ENCODE results near the gene ARSI.

The ARSI gene

DNA sequence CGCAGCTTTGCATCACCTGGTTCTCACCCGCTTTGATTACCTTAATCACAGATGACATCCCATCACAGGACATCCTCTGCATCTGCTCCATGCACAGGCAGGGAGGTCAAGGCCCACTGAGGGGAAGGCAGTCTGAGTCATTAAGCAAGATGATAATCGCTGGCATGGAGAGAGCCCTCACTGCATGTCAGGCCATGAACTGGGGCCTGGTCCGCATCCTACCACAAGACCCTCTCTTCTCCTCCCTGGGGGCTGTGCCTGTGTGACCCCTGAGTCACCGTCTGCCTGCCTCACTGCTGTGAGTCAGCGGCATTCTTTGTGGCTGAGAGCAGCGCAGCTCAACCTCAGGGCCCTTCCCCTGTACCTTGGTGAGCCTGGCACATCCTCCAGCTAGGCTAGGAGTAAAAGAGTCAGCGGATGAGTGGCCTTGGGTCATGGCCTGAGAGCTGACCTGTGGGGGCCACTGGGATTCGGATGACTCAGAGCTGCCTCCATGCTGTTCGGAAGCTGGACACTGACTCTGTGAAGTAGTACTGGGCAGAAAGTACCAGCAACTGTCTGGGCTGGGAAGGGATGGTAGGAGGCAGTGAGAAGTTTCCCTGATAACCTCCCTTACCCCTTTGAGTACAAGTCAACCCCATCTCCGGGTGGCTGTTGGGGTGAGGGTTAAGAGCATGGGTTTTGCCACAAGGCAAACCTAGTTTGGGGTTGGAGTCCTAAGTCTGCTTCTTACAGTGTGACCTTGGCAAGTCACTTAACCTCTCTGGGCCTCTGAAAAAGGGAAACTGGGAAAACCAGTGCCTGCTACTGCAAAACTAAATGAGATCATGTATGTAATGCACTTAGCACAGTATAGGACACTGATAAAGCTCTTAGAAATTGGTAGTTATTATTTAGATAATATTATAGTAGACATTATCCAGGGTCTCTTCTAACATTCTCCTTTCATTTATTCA lies 14.6 kb upstream of the ARSI start:
- Histone ChIP-seq H3K4me1 (ENCODE audit: control insufficient read depth, insufficient read depth, low read length, poor library complexity, severe bottlenecking) (peaks cover 48% of the 10 kb centered on the region), H3K4me3 (ENCODE audit: extremely low read depth, insufficient read depth, low read length, poor library complexity, severe bottlenecking) (no peak overlapping the region), H3K9me3 (ENCODE audit: control insufficient read depth, low read length) (no peaks in the 10 kb centered on the region), H3K36me3 (ENCODE audit: control insufficient read depth, insufficient read depth, low read length) (no peaks in the 10 kb centered on the region), H3K27ac (ENCODE audit: low read depth, low read length, severe bottlenecking) (peak overlapping the region; percentile 92)
- WGBS, 2 experiments (ENCODE audit: insufficient coverage in 2 of 2), result 50 to 61% methylated on average over 9 to 10 of the region's 11 CpGs

DNA sequence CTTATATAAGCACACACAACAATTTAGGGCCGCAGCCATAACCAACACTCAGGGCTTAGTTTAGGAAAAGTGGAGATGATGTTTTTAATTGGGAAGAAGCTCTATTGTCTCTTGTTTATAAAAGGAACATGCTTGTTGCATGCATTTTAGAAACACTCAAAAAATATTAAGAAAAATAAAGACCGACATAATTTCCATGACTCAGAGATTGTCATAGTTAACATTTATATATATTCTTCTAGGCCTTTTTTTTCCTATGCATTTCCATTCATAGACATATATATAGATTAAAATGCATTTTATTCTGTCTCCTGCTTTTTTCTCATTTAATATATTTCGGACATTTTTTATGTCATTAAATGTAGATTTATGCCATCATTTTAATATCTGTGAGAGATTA lies 13.6 kb upstream of the ARSI start:
- no CpG with 5 or more reads among the region's 3 CpGs for WGBS, 2 experiments (ENCODE audit: insufficient coverage in 2 of 2)
- Histone ChIP-seq H3K9me3 (ENCODE audit: control insufficient read depth, low read length) (no peaks in the 10 kb centered on the region), H3K27ac (ENCODE audit: low read depth, low read length, severe bottlenecking) (peak overlapping the region; percentile 92), H3K4me3 (ENCODE audit: extremely low read depth, insufficient read depth, low read length, poor library complexity, severe bottlenecking) (no peak overlapping the region), H3K36me3 (ENCODE audit: control insufficient read depth, insufficient read depth, low read length) (no peaks in the 10 kb centered on the region), H3K4me1 (ENCODE audit: control insufficient read depth, insufficient read depth, low read length, poor library complexity, severe bottlenecking) (peaks cover 49% of the 10 kb centered on the region)

DNA sequence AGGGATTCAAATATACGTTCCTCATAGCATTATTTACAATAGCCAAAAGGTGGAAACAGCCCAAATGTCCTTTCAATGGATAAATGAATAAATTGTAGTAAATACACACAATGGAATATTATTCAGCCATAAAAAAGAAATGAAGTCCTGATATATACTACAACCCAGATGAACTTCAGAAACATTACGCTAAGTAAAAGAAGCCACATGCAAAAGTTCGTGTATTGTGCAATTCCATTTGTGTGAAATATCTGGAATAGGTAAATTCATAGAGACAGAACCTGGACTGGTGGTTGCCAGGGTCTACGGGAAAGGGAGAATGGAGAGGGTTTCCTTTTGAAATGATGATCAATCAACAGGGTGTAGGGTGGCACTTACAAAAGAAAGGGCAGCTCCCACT lies 12.5 kb upstream of the ARSI start:
- 97 to 100% methylated on average over 1 to 3 of the region's 4 CpGs for WGBS, 2 experiments (ENCODE audit: insufficient coverage in 2 of 2)
- no peaks in the 10 kb centered on the region for H3K36me3 ChIP-seq (ENCODE audit: control insufficient read depth, insufficient read depth, low read length)

DNA sequence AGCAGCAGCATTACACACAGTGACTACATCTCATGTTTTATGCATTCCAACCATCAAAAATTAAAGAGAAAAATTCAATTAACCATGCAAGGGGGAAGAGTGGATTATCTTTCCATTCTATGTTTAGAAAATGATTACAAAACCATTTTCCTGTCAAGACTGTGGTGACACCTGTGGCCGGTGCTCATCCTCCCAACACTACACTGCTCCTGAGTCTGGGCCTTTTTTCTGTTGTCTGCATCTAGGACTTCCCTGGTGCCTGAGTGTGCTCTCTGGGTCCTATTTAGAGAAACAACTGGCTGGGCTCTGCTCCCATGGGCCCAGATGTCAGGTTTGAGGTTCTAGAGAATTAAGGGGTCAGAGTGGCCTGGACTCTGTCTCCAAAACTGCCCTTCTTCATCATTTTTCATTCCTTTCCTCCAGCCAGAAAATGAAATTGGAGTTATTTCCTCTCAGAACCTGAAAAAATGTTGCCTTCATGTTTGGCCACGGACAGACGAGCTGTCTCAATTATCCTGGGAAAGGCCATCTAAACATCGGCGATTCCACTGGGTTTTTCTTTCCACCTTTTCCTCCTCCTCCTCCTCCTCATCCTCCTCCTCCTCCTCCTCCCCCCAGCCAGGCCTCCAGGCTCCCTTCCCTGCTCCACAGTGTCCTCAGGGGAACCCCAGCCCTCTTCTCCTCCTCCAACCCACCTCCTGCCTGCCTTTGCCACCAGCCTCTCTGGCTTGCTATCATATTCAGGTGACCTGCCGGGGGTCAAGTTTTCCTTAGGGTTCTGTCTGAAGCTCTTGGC lies 11.4 kb upstream of the ARSI start:
- Histone ChIP-seq H3K9me3 (ENCODE audit: control insufficient read depth, low read length) (no peaks in the 10 kb centered on the region), H3K4me1 (ENCODE audit: control insufficient read depth, insufficient read depth, low read length, poor library complexity, severe bottlenecking) (peaks cover 43% of the 10 kb centered on the region), H3K36me3 (ENCODE audit: control insufficient read depth, insufficient read depth, low read length) (no peaks in the 10 kb centered on the region), H3K27ac (ENCODE audit: low read depth, low read length, severe bottlenecking) (no peak overlapping the region), H3K4me3 (ENCODE audit: extremely low read depth, insufficient read depth, low read length, poor library complexity, severe bottlenecking) (no peak overlapping the region)
- 72 to 78% methylated on average over 4 to 5 of the region's 6 CpGs for WGBS, 2 experiments (ENCODE audit: insufficient coverage in 2 of 2)

More for the DNA sequence above, 12.5 kb upstream of the ARSI start:
- peaks cover 51% of the 10 kb centered on the region for H3K4me1 ChIP-seq (ENCODE audit: control insufficient read depth, insufficient read depth, low read length, poor library complexity, severe bottlenecking)
- no peak overlapping the region for H3K27ac ChIP-seq (ENCODE audit: low read depth, low read length, severe bottlenecking)
- H3K4me3 ChIP-seq (ENCODE audit: extremely low read depth, insufficient read depth, low read length, poor library complexity, severe bottlenecking), result no peak overlapping the region
- H3K9me3 ChIP-seq (ENCODE audit: control insufficient read depth, low read length), result no peaks in the 10 kb centered on the region

DNA sequence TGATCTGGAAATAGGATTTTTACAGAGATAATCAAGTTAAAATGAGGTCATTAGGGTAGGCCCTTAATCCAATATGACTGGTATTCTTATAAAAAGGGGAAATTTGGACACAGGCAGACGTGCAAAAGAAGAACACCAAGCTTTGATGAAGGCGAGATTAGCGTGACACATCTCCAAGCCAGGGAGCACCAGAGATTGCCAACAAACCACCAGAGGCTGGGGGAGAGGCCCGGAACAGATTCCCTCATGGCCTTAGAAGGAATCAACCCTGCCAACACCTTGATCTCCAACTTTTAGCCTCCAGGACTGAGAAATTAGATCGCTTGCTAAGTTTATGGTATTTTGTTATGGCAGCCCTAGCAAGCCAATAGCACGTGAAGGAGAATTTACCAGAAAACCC lies 10.8 kb upstream of the ARSI start:
- Histone ChIP-seq H3K27ac (ENCODE audit: low read depth, low read length, severe bottlenecking) (no peak overlapping the region), H3K4me1 (ENCODE audit: control insufficient read depth, insufficient read depth, low read length, poor library complexity, severe bottlenecking) (peaks cover 37% of the 10 kb centered on the region), H3K36me3 (ENCODE audit: control insufficient read depth, insufficient read depth, low read length) (no peaks in the 10 kb centered on the region), H3K9me3 (ENCODE audit: control insufficient read depth, low read length) (no peaks in the 10 kb centered on the region), H3K4me3 (ENCODE audit: extremely low read depth, insufficient read depth, low read length, poor library complexity, severe bottlenecking) (no peak overlapping the region)
- WGBS, 2 experiments (ENCODE audit: insufficient coverage in 2 of 2), result 87 to 93% methylated on average over 5 to 6 of the region's 6 CpGs

DNA sequence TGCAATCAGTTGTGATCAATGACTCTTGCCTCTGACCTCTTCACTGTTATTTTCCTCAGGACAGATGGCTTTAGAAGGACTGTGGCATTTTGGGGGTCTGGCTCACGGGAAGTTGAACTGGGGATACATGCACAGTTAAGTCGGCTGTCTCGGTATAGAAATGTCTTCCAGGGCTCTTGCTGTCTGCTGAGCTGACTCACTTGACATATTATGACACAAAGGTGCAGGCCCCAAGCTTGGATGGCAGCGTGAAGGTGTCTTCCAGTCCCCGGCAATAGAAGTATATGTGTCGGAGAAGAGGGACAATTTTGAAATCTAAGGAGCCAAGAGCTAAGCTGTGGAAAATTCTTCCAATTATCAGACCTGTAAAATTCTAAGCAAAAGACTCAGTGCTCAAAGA lies 9.8 kb upstream of the ARSI start:
- Histone ChIP-seq H3K36me3 (ENCODE audit: control insufficient read depth, insufficient read depth, low read length) (no peaks in the 10 kb centered on the region), H3K9me3 (ENCODE audit: control insufficient read depth, low read length) (no peaks in the 10 kb centered on the region), H3K27ac (ENCODE audit: low read depth, low read length, severe bottlenecking) (no peak overlapping the region), H3K4me1 (ENCODE audit: control insufficient read depth, insufficient read depth, low read length, poor library complexity, severe bottlenecking) (peaks cover 27% of the 10 kb centered on the region), H3K4me3 (ENCODE audit: extremely low read depth, insufficient read depth, low read length, poor library complexity, severe bottlenecking) (no peak overlapping the region)
- 90 to 100% methylated on average over 2 to 3 of the region's 6 CpGs for WGBS, 2 experiments (ENCODE audit: insufficient coverage in 2 of 2)

DNA sequence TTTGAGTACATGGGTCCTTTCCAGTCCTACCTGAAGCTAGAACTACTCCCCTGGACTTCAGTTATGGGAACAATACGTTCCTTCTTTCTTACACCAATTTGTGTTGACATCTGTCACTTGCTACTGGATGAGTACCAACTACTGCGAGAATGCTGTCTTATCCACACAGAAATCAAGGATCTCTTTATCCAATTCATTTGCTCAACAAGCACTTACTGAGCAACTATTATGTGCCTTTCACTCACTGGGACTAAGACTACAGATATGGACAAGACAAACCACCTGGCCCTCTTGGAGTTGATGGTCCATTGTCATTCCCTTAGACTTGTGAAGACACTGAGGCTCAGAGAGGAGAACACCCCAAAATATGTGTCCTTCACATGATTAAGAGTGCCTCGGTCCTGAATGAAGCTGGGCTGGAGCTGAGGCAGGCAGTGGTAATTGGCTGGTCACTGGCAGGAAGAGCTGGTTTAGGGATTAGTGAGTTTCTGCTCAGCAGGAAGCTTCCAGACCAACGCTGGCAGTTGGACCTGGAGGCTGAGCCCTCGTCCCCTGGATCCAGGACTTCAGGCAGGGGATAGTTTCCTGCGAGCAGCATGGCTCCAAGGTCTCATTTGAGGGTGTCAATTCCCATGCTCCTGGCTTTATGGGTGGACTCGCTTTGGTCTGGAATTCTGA lies 8.4 kb upstream of the ARSI start:
- Histone ChIP-seq H3K4me1 (ENCODE audit: control insufficient read depth, insufficient read depth, low read length, poor library complexity, severe bottlenecking) (peaks cover 19% of the 10 kb centered on the region), H3K27ac (ENCODE audit: low read depth, low read length, severe bottlenecking) (no peak overlapping the region), H3K4me3 (ENCODE audit: extremely low read depth, insufficient read depth, low read length, poor library complexity, severe bottlenecking) (no peak overlapping the region), H3K9me3 (ENCODE audit: control insufficient read depth, low read length) (no peaks in the 10 kb centered on the region), H3K36me3 (ENCODE audit: control insufficient read depth, insufficient read depth, low read length) (no peaks in the 10 kb centered on the region)
- 74 to 77% methylated on average over 7 of the region's 7 CpGs for WGBS, 2 experiments (ENCODE audit: insufficient coverage in 2 of 2)

DNA sequence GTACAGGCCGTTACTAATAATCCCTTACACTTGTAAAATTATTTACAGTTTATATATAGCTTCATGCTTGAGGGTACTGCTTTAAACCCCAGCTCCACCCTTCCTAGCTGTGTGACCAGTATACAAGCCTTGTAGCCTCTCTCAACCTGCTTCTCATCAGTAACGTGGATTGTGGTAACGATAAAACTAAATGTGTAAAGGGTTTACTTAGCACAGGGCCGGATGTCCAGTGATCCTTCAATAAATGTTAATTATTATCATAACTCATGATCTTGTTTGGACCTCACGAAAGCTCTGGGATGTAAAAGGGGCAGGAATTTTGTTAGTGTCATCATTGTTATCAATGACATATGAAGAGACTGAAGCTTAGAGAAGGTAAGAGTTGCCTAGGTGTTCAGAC lies 7.5 kb upstream of the ARSI start:
- Histone ChIP-seq H3K4me1 (ENCODE audit: control insufficient read depth, insufficient read depth, low read length, poor library complexity, severe bottlenecking) (peaks cover 23% of the 10 kb centered on the region), H3K36me3 (ENCODE audit: control insufficient read depth, insufficient read depth, low read length) (no peaks in the 10 kb centered on the region), H3K4me3 (ENCODE audit: extremely low read depth, insufficient read depth, low read length, poor library complexity, severe bottlenecking) (no peak overlapping the region), H3K9me3 (ENCODE audit: control insufficient read depth, low read length) (no peaks in the 10 kb centered on the region), H3K27ac (ENCODE audit: low read depth, low read length, severe bottlenecking) (no peak overlapping the region)
- WGBS, 2 experiments (ENCODE audit: insufficient coverage in 2 of 2), result 100% methylated on average over 1 of the region's 5 CpGs

DNA sequence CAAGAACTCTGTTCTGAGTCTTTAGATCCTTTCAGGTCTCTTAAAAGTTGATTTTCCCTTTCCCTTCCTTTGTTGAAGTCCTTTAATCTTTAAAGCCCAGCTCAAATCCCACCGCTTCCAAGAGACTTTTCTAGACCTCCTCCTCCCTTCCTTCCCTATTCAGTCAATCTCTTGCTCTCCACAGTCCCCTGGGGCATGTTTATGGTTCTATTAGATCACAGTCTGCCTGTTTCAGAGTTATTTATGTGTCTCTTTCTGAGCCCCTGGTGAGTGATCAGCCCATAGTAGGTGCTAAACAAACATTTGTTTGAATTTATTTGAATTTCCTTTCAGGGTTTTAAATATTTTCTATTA lies 7.2 kb upstream of the ARSI start:
- no peak overlapping the region for H3K4me3 ChIP-seq (ENCODE audit: extremely low read depth, insufficient read depth, low read length, poor library complexity, severe bottlenecking)
- H3K4me1 ChIP-seq (ENCODE audit: control insufficient read depth, insufficient read depth, low read length, poor library complexity, severe bottlenecking), result peaks cover 23% of the 10 kb centered on the region
- no peaks in the 10 kb centered on the region for H3K9me3 ChIP-seq (ENCODE audit: control insufficient read depth, low read length)
- H3K36me3 ChIP-seq (ENCODE audit: control insufficient read depth, insufficient read depth, low read length), result no peaks in the 10 kb centered on the region
- WGBS, 2 experiments (ENCODE audit: insufficient coverage in 2 of 2), result 67 to 71% methylated on average over 1 of the region's 1 CpG
- no peak overlapping the region for H3K27ac ChIP-seq (ENCODE audit: low read depth, low read length, severe bottlenecking)

DNA sequence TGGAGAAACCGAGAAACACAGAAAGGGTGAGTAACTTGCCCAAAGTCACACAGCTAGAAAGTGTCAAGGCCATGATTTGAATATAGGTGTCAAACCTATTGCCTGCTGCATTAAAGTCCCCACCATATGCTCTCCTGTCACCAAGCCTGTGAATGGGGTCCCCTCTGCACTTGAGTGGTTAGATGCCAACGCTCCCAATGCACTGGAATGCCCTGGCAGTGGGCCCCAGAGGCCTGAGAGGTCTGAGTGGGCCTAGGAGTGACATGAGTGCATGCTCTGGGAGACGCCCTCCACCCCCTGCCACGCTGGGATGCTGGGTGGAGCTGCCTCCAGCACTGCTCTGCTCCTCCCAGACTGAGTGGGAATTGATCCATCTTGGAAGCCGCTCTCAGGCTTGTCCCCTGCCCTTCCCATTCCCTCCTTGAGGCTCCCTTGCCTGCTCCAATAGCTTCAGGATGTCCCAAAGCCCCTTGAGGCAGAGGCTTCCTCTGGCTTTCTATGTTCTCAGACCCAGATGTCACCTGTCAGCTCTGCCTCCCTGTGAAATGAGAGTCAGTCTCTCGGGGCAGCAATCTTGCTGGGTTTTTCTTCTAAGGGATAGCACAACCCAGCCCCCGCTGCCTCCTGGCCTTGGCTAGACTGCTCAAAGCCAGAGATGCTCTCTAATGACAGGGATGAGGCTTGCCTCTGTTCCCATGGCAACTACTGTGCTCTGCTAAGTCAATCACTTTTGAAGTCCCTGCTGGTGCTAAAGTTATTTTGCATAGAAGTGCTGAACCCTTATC lies 6.6 kb upstream of the ARSI start:
- peak overlapping the region; percentile 16 for H3K27ac ChIP-seq (ENCODE audit: low read depth, low read length, severe bottlenecking)

More for the DNA sequence above, 6.6 kb upstream of the ARSI start:
- Histone ChIP-seq H3K4me1 (ENCODE audit: control insufficient read depth, insufficient read depth, low read length, poor library complexity, severe bottlenecking) (peaks cover 22% of the 10 kb centered on the region), H3K4me3 (ENCODE audit: extremely low read depth, insufficient read depth, low read length, poor library complexity, severe bottlenecking) (no peak overlapping the region), H3K9me3 (ENCODE audit: control insufficient read depth, low read length) (no peaks in the 10 kb centered on the region), H3K36me3 (ENCODE audit: control insufficient read depth, insufficient read depth, low read length) (no peaks in the 10 kb centered on the region)
- WGBS, 2 experiments (ENCODE audit: insufficient coverage in 2 of 2), result 58 to 69% methylated on average over 5 of the region's 7 CpGs

All from mesodermal cell (in vitro differentiated cells).